Activated naive CD4-positive, alpha-beta T cell treated with anti-CD3 and anti-CD28 coated beads, Interleukin-2, amount 10 ng/mL, durations not matched to agents 7 days and 5 days (primary cell): Measurements from ENCODE around the gene CTDNEP1.

Experiments used
- CTCF ChIA-PET: fragments of 350-600 bp; sonication (Branson Sonifier 250); formaldehyde crosslinking; loops from one replicate; lab custom pipeline; 2021; ENCODE audit warnings: antibody characterized with exemption; lab: Charles Lee
- DNase-seq: peaks from one replicate; pipeline ENCODE4 v3.0.0-alpha.2; 2020
- H3K27ac Mint-ChIP-seq: one replicate; pipeline ENCODE4 v1.8.0; 2021; ENCODE audit warnings: mild to moderate bottlenecking, moderate library complexity, mixed read lengths
- H3K27me3 Mint-ChIP-seq: one replicate; pipeline ENCODE4 v1.8.0; 2021; ENCODE audit warnings: mild to moderate bottlenecking, mixed read lengths
- H3K36me3 Mint-ChIP-seq: one replicate; pipeline ENCODE4 v1.8.0; 2021; ENCODE audit warnings: mixed read lengths
- H3K4me1 Mint-ChIP-seq: one replicate; pipeline ENCODE4 v1.8.0; 2021; ENCODE audit warnings: mixed read lengths
- H3K4me3 Mint-ChIP-seq: one replicate; pipeline ENCODE4 v1.8.0; 2021; ENCODE audit warnings: mild to moderate bottlenecking, moderate library complexity, mixed read lengths
- H3K9me3 Mint-ChIP-seq: one replicate; pipeline ENCODE4 v1.8.0; 2021; ENCODE audit warnings: mixed read lengths

CTDNEP1 gene

GRCh38 chr17:7222093-7222971 lies 29.2 kb downstream of the CTDNEP1 start:
- peaks cover 36% of the 10 kb centered on the region for H3K36me3 Mint-ChIP-seq
- peaks cover 42% of the 10 kb centered on the region for H3K4me1 Mint-ChIP-seq
- no peak overlapping the region for H3K27ac Mint-ChIP-seq
- CTCF ChIA-PET: interaction anchor here (2.3 to 4.5 kb wide), 2 partner anchors 16 to 74 kb away, joined by 10 to 34 read pairs; partner anchors contain the start of gene PHF23
- no peak for DNase-seq
- peaks cover 8% of the 10 kb centered on the region for H3K27me3 Mint-ChIP-seq
- H3K4me3 Mint-ChIP-seq: no peak overlapping the region
- no peaks in the 10 kb centered on the region for H3K9me3 Mint-ChIP-seq

- Mint-ChIP-seq H3K27ac (peak overlapping the region; percentile 73), H3K36me3 (peaks cover 33% of the 10 kb centered on the region)
- CTCF ChIA-PET: interaction anchor here (0.7 to 4.5 kb wide), 9 partner anchors 9 to 75 kb away, joined by 3 to 34 read pairs (median 4); partner anchors contain the start of genes GABARAP and PHF23
Observed at GRCh38 chr17:7221278-7222092, 30.0 kb downstream of the CTDNEP1 start.

GRCh38 chr17:7220593-7221277 lies 30.8 kb downstream of the CTDNEP1 start:
- DNase-seq: peak; percentile 77
- Mint-ChIP-seq H3K9me3 (no peaks in the 10 kb centered on the region), H3K4me1 (peaks cover 55% of the 10 kb centered on the region), H3K27me3 (peaks cover 13% of the 10 kb centered on the region), H3K4me3 (peak overlapping the region; percentile 94), H3K36me3 (peaks cover 31% of the 10 kb centered on the region), H3K27ac (peak overlapping the region; percentile 90)
- CTCF ChIA-PET: interaction anchor here (0.7 to 4.5 kb wide), 10 partner anchors 10 to 109 kb away, joined by 3 to 34 read pairs (median 4); partner anchors contain the start of genes GABARAP and PHF23

More at GRCh38 chr17:7221278-7222092, 30.0 kb downstream of the CTDNEP1 start:
- Mint-ChIP-seq H3K4me1 (peaks cover 47% of the 10 kb centered on the region), H3K27me3 (peaks cover 8% of the 10 kb centered on the region), H3K4me3 (peak overlapping the region; percentile 94), H3K9me3 (no peaks in the 10 kb centered on the region)
- DNase-seq: no peak

DNA sequence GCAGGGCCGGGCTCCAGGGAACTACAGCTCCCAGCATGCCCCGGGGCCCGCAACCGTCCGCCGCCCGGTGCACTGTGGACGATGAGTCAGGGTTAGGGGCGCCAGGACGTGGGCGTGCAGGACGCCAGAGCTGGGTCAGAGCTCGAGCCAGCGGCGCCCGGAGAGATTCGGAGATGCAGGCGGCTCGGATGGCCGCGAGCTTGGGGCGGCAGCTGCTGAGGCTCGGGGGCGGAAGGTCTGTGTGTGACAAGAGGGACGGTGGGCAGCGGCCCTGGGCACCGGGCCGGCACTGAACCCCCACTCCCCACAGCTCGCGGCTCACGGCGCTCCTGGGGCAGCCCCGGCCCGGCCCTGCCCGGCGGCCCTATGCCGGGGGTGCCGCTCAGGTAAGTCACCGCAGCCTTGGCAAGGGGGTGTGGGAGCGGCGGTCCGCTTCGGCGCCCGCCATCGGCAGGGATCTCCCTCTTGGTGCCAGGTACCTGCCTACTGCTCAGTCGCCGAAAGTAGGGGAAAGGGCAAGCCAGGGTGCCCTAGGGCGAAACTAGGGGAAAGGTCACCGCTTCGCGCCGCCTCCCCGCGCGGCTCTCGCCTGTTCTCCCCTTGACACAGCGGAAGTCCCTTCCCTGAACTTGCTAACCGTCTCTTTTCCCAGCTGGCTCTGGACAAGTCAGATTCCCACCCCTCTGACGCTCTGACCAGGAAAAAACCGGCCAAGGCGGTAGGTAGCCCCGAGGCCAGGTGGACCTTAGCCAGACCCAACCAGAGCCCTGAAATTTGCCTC lies 31.5 kb downstream of the CTDNEP1 start, which contains the start of the genes ACADVL and DLG4:
Gene ACADVL, plus strand, starts transcription at position 127 of the 781 bp plus-strand sequence. Its CDS starts 47 bp downstream, at position 174.
Gene DLG4, minus strand, starts transcription at position 25 of the 781 bp plus-strand sequence.
- DNase-seq: peak; percentile 86
- peaks cover 30% of the 10 kb centered on the region for H3K36me3 Mint-ChIP-seq
- peak within 1 kb of the TSS; percentile 90 for H3K27ac Mint-ChIP-seq
- H3K9me3 Mint-ChIP-seq: no peaks in the 10 kb centered on the region
- CTCF ChIA-PET: interaction anchor here (1.0 to 4.5 kb wide), 7 partner anchors 10 to 76 kb away, joined by 3 to 34 read pairs (median 5); partner anchors contain the start of genes GABARAP and PHF23
- peak within 1 kb of the TSS; percentile 94 for H3K4me3 Mint-ChIP-seq
- H3K4me1 Mint-ChIP-seq: peaks cover 62% of the 10 kb centered on the region
- H3K27me3 Mint-ChIP-seq: peaks cover 13% of the 10 kb centered on the region

- Mint-ChIP-seq H3K4me1 (peaks cover 69% of the 10 kb centered on the region), H3K4me3 (peak overlapping the region; percentile 94), H3K27ac (peak overlapping the region; percentile 90), H3K36me3 (peaks cover 27% of the 10 kb centered on the region), H3K9me3 (no peaks in the 10 kb centered on the region), H3K27me3 (peaks cover 14% of the 10 kb centered on the region)
- CTCF ChIA-PET: interaction anchor here (2.9 to 4.5 kb wide), 2 partner anchors 22 to 77 kb away, joined by 17 to 34 read pairs; partner anchors contain the start of gene GABARAP
- DNase-seq: no peak
Observed at GRCh38 chr17:7219229-7219811, 32.2 kb downstream of the CTDNEP1 start.

- CTCF ChIA-PET: interaction anchor here (2.9 to 4.5 kb wide), 2 partner anchors 23 to 78 kb away, joined by 17 to 34 read pairs; partner anchors contain the start of gene GABARAP
- Mint-ChIP-seq H3K9me3 (no peaks in the 10 kb centered on the region), H3K27me3 (peaks cover 20% of the 10 kb centered on the region), H3K4me1 (peaks cover 75% of the 10 kb centered on the region), H3K4me3 (peak overlapping the region; percentile 94), H3K27ac (peak overlapping the region; percentile 45), H3K36me3 (peaks cover 23% of the 10 kb centered on the region)
- no peak for DNase-seq
Observed at GRCh38 chr17:7218758-7219157, 32.8 kb downstream of the CTDNEP1 start.

DNA sequence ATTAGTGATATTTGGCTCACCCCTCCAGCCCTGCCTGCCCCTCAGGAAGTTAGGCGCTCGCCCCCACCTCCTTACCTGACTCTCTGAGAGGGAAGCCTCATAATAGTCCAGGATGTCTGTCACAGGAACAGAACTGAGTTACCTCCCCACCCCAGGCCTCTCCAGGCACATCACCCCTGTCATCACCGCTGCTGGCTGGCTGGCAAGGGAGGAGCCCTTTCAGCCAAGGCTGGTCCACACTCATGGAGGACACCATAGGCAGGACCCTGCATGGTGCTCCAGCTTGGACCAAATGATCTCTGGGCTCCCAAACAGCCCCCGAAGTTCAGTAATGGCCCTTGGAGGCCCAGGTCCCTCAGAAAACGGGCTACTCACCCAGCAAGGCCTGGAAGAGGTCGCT lies 33.4 kb downstream of the CTDNEP1 start:
- peaks cover 26% of the 10 kb centered on the region for H3K27me3 Mint-ChIP-seq
- H3K36me3 Mint-ChIP-seq: peaks cover 17% of the 10 kb centered on the region
- CTCF ChIA-PET: interaction anchor here (4.5 kb wide), 1 partner anchor 78 kb away, joined by 34 read pairs; no protein-coding TSS in a partner anchor
- no peaks in the 10 kb centered on the region for H3K9me3 Mint-ChIP-seq
- DNase-seq: no peak
- H3K27ac Mint-ChIP-seq: peak overlapping the region; percentile 74
- peak overlapping the region; percentile 72 for H3K4me3 Mint-ChIP-seq
- peaks cover 80% of the 10 kb centered on the region for H3K4me1 Mint-ChIP-seq

GRCh38 chr17:7217113-7217987 lies 34.2 kb downstream of the CTDNEP1 start:
- H3K9me3 Mint-ChIP-seq: no peaks in the 10 kb centered on the region
- DNase-seq: peak; percentile 45
- peak overlapping the region; percentile 74 for H3K27ac Mint-ChIP-seq
- peaks cover 82% of the 10 kb centered on the region for H3K4me1 Mint-ChIP-seq
- H3K36me3 Mint-ChIP-seq: peaks cover 10% of the 10 kb centered on the region
- H3K27me3 Mint-ChIP-seq: peaks cover 29% of the 10 kb centered on the region
- peak overlapping the region; percentile 72 for H3K4me3 Mint-ChIP-seq
- CTCF ChIA-PET: no interaction called here

DNA sequence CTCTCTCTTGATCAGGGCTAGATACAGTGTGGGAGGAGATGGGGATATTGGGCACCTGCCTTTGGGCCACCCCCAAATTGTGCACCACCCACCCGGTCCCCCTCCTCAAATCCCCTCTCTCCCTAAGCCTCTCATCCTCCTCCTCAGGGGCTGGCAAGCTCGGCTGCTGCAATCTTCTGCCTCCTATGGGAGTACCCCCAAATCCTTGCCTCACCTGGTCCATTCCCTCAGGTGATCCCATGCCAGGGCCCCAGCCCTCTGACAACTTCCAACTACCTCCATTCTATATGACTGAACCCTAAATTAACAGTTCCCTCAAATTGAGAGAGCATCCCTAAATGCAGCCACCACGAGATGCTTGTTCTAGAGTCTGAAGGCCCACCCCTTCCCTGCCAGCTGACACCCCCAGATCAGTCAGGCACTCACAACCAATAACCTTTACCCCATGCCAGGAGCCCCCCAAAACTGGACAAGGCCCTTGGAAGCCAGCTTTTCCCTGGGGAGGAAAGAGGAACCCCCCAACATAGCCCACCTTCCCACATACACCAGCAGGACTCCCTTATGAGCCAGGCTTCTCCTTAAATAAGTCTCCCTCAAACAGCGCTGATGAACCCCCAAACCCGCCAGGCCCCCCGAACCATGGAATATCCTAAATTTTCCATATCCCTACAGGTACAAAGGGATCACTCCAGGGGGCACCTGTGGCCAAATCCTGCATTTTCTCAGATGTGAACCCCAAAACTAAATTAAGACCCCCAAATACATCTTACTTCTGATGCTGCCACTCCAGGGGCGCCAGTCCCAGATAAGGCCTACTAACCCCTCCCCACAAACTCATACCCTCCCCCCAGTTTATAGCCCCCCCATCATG lies 35.1 kb downstream of the CTDNEP1 start:
- CTCF ChIA-PET: no interaction called here
- H3K4me1 Mint-ChIP-seq: peaks cover 77% of the 10 kb centered on the region
- DNase-seq: no peak

DNA sequence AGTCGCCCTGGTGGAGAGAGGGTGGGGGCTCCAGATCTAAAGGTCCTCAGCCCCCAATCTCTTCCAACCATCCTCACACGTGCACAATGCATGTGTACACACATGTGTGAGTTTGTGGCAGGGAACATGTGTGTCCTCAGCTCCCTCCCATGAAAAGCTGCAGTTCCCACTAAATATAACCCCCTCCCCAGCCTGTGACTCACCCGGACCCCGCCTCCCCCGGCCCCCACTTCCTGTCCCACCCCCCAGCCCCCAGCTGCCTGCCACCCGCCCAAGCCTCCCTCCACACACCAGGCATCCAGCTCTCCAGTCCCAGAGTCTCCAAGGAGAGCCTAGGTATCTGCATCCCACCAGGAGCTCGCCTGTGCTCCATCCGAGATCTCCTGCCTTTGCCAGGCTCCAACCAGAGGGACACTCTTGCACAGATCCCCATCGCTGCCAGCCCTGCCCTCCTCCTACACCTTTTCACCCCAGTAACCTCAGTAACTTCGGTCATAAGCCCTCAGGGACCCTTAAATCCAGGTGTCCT lies 35.8 kb downstream of the CTDNEP1 start:
- Mint-ChIP-seq H3K4me3 (peak overlapping the region; percentile 83), H3K9me3 (no peaks in the 10 kb centered on the region), H3K4me1 (peaks cover 70% of the 10 kb centered on the region), H3K36me3 (peaks cover 2% of the 10 kb centered on the region), H3K27ac (no peak overlapping the region), H3K27me3 (peaks cover 42% of the 10 kb centered on the region)
- DNase-seq: no peak
- CTCF ChIA-PET: no interaction called here

More for the DNA sequence above, 35.1 kb downstream of the CTDNEP1 start:
- H3K27ac Mint-ChIP-seq: no peak overlapping the region
- H3K9me3 Mint-ChIP-seq: no peaks in the 10 kb centered on the region
- H3K27me3 Mint-ChIP-seq: peaks cover 36% of the 10 kb centered on the region
- peak overlapping the region; percentile 49 for H3K4me3 Mint-ChIP-seq
- H3K36me3 Mint-ChIP-seq: peaks cover 6% of the 10 kb centered on the region
